Measurements from ENCODE around the gene SYNRG. TPM values are rescaled to one million over a fixed set of nuclear protein-coding genes. Genes with fewer than 3 reads are reported as not detected.

SYNRG gene
- total RNA-seq, 2 donors from 2014 or later = 33.0 to 34.8 TPM

DNA sequence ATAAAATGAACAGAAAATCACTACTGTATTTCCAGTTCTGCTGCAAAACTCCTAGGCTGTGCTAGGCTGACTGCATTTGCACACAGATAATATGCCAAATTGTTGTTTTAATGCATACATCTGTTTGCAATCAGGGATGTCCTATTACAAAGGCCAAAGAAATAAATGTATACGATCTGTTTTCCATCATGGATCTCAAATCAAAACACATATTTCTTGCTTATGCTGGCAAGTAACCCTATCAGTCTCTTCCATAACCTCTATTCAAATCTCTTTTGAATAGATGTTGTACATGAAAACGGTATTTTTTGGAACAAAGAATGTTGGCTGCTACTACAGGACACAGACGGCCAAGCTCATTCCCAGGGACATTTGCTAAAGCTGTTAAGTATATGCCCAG lies 62.9 kb downstream of the SYNRG start:
- no peak overlapping the region for H3K4me3 ChIP-seq
- no peak overlapping the region for H3K27ac ChIP-seq
- peaks cover 3 to 8% of the 10 kb centered on the region in 2 donors for H3K36me3 ChIP-seq
- H3K27me3 ChIP-seq (replicated peaks; ENCODE audit: insufficient read depth) = no peaks in the 10 kb centered on the region
- DNase-seq (ENCODE audit: low spot score) = no peak
- intact Hi-C loops (cut with DNase I) = no loop called here
- TF ChIP-seq, protein P1, sequence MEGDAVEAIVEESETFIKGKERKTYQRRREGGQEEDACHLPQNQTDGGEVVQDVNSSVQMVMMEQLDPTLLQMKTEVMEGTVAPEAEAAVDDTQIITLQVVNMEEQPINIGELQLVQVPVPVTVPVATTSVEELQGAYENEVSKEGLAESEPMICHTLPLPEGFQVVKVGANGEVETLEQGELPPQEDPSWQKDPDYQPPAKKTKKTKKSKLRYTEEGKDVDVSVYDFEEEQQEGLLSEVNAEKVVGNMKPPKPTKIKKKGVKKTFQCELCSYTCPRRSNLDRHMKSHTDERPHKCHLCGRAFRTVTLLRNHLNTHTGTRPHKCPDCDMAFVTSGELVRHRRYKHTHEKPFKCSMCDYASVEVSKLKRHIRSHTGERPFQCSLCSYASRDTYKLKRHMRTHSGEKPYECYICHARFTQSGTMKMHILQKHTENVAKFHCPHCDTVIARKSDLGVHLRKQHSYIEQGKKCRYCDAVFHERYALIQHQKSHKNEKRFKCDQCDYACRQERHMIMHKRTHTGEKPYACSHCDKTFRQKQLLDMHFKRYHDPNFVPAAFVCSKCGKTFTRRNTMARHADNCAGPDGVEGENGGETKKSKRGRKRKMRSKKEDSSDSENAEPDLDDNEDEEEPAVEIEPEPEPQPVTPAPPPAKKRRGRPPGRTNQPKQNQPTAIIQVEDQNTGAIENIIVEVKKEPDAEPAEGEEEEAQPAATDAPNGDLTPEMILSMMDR (IDR thresholded peaks at IDR 0.05) = no peak
- TF ChIP-seq POLR2AphosphoS5 (IDR thresholded peaks at IDR 0.05) = no peak
- no peak for TF ChIP-seq POLR2A (IDR thresholded peaks at IDR 0.05)
- 32% methylated on average over 3 of the region's 3 CpGs for WGBS
- no peaks in the 10 kb centered on the region for H3K4me1 ChIP-seq (replicated peaks)
- no peaks in the 10 kb centered on the region for H3K9me3 ChIP-seq

DNA sequence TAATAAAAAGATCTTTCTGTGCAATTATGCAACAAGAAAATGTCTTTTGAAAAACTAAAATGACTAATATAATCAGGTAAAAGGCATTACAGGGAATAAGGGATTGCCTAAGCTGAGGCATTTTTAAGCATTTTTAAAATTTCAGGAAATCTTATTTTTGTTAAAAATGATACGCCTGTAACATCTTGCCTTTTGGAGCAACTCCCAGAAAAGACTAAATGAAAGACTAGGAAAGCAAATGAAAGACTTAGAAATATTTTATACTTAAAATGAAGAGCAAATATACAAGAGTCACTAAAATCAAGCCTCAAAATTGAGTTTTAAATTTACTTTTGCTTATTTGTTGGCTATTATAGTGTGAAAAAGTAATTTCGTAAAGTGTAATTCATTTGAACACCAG lies 63.7 kb downstream of the SYNRG start:
- H3K4me3 ChIP-seq = no peak overlapping the region
- peaks cover 3 to 8% of the 10 kb centered on the region in 2 donors for H3K36me3 ChIP-seq
- WGBS = 72% methylated on average over 2 of the region's 2 CpGs
- intact Hi-C loops (cut with DNase I) = no loop called here
- TF ChIP-seq POLR2A (IDR thresholded peaks at IDR 0.05) (no peak), POLR2AphosphoS5 (IDR thresholded peaks at IDR 0.05) (no peak)
- TF ChIP-seq, protein P1 (IDR thresholded peaks at IDR 0.05) = no peak
- H3K9me3 ChIP-seq = no peaks in the 10 kb centered on the region
- H3K27ac ChIP-seq = no peak overlapping the region
- no peaks in the 10 kb centered on the region for H3K4me1 ChIP-seq (replicated peaks)
- no peak for DNase-seq (ENCODE audit: low spot score)
- H3K27me3 ChIP-seq (replicated peaks; ENCODE audit: insufficient read depth) = no peaks in the 10 kb centered on the region

DNA sequence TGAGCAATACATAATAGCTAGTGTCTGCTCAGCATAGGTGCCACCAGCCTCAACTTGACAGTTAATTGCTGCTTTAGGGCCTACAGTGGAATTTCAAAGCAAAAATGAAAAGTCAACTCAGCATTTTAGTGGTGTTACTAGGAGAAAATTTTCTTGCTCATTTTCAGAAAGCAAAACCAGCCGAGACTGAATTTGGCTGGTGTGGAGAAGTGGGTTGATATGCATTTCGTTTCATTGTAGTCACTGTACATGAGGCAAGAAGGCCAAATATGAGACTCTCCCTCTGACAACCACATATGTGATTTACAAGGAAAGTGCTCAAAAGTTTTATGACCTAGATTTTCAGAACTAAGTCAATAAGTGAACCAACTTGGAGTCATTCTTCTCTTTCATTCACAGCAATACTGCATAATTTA lies 65.6 kb downstream of the SYNRG start:
- H3K27ac ChIP-seq = no peak overlapping the region
- 55% methylated on average over 2 of the region's 2 CpGs for whole genome bisulfite sequencing
- H3K4me1 ChIP-seq (replicated peaks) = no peaks in the 10 kb centered on the region
- H3K4me3 ChIP-seq = no peak overlapping the region
- DNase-seq (ENCODE audit: low spot score) = no peak
- peaks cover 14% of the 10 kb centered on the region in 2 donors for H3K36me3 ChIP-seq
- no peaks in the 10 kb centered on the region for H3K27me3 ChIP-seq (replicated peaks; ENCODE audit: insufficient read depth)
- TF ChIP-seq, protein P1 (IDR thresholded peaks at IDR 0.05) = no peak
- no peak for TF ChIP-seq POLR2A (IDR thresholded peaks at IDR 0.05)
- no peak for TF ChIP-seq POLR2AphosphoS5 (IDR thresholded peaks at IDR 0.05)
- no peaks in the 10 kb centered on the region for H3K9me3 ChIP-seq
- intact Hi-C loops (cut with DNase I) = no loop called here

DNA sequence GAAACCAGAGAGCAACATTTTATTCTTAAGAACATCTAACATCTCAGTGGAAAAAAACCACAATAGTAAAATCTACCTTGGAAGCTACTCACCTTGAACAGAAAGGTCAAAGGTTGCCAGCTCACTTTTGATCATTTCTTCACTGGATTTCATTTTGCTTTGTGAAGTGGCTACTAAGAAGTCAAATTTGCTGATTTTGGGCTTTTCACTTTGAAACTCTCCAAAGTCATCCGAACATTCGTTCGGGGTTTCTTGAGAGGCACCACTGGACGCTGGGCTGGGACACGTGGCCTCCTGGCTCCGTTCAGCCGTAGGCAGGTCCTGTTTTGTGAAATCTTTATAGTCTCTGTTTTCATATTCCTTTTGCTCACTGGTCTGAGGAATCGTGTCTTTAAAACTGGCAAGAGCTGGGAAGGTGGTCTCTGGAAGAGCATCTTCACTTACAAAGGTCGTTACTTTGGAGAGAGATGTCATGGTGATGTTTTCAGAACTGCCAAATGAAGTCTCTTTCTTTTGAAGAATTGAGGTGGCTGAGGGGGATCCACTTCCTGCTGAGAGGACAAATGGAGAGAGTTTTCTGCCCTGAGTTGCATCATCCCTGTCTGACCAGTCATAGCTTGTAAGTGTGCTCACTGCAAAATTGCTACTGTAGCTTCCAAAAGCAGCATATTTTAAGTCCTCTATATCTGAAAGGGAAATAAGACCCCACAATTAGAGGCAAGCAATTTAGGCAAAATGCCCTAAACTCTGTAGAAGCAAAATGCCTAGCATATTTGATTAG lies 67.1 kb downstream of the SYNRG start:
- DNase-seq (ENCODE audit: low spot score) = no peak
- intact Hi-C loops (cut with DNase I) = no loop called here
- Histone ChIP-seq H3K4me3 (no peak overlapping the region), H3K27me3 (replicated peaks; ENCODE audit: insufficient read depth) (no peaks in the 10 kb centered on the region), H3K27ac (no peak overlapping the region), H3K9me3 (no peaks in the 10 kb centered on the region), H3K4me1 (replicated peaks) (no peaks in the 10 kb centered on the region), H3K36me3 (peaks cover 14 to 21% of the 10 kb centered on the region in 2 donors)
- 93% methylated on average over 9 of the region's 9 CpGs for WGBS
- TF ChIP-seq, protein P1 (IDR thresholded peaks at IDR 0.05) = no peak
- TF ChIP-seq POLR2AphosphoS5 (IDR thresholded peaks at IDR 0.05) = no peak
- no peak for TF ChIP-seq POLR2A (IDR thresholded peaks at IDR 0.05)
